Vagina (tissue), 2 donors: ENCODE data around the gene ERBB4.

ENCODE experiments used
- POLR2AphosphoS5 ChIP-seq, 2 donors: sonication (generic); formaldehyde crosslinking; IDR thresholded peaks; one replicate each; pipeline ENCODE4 v1.9.0; 2017; ENCODE audit warnings: antibody characterized with exemption in 2 of 2, mild to moderate bottlenecking in 2 of 2, low read depth in 1 of 2; ENCODE audit not compliant: insufficient read depth in 1 of 2
- TF ChIP-seq, protein P1 (sequence below), 3 experiments: fragments of 450-650 bp in 2 of 3; fragments of 200-600 bp in 1 of 3; sonication (generic) in 1 of 3; IDR thresholded peaks; one replicate each; pipeline ENCODE4 v1.5.1; 2017 to 2019; ENCODE audit warnings: antibody characterized with exemption in 3 of 3, mild to moderate bottlenecking in 2 of 3, moderate library complexity in 2 of 3

DNA sequence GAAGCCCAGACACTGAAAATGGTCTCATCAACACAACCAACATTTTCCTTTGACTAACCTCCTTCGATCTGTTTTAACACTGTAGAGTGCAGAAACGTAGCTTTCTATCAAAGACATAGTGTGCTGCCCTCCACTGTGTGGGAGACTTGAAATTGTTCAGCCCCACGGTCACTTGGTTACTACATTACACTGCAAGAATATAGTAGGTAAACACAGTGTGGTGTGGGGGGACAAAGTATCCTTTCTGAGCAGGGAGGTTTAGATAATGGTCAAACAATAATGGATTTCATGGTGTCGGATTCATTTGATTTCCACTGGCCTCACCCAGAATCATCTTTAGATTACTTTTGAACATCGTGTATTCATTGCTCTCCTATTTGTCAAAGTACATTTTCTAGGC is 181.0 kb downstream of the ERBB4 start:
- TF ChIP-seq, protein P1, sequence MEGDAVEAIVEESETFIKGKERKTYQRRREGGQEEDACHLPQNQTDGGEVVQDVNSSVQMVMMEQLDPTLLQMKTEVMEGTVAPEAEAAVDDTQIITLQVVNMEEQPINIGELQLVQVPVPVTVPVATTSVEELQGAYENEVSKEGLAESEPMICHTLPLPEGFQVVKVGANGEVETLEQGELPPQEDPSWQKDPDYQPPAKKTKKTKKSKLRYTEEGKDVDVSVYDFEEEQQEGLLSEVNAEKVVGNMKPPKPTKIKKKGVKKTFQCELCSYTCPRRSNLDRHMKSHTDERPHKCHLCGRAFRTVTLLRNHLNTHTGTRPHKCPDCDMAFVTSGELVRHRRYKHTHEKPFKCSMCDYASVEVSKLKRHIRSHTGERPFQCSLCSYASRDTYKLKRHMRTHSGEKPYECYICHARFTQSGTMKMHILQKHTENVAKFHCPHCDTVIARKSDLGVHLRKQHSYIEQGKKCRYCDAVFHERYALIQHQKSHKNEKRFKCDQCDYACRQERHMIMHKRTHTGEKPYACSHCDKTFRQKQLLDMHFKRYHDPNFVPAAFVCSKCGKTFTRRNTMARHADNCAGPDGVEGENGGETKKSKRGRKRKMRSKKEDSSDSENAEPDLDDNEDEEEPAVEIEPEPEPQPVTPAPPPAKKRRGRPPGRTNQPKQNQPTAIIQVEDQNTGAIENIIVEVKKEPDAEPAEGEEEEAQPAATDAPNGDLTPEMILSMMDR (IDR thresholded peaks at IDR 0.05) = no peak
- no peak for TF ChIP-seq POLR2AphosphoS5 (IDR thresholded peaks at IDR 0.05; ENCODE audit: insufficient read depth in 1 of 2, low read depth in 1 of 2)
